K562 (cell line): Measurements from ENCODE around the gene PAFAH1B2. TPM values are rescaled to one million over a fixed set of nuclear protein-coding genes. Genes with fewer than 3 reads are reported as not detected.

Source experiments
- EP300 ChIP-seq: IDR thresholded peaks from 2 replicates; pipeline ENCODE4 v1.6.1; 2012; ENCODE audit warnings: low read length, improper control_type of control experiment
- FIP1L1 ChIP-seq: fragments of 200-400 bp; formaldehyde crosslinking; IDR thresholded peaks from 2 replicates; pipeline ENCODE4 v1.6.1; 2018; ENCODE audit warnings: mild to moderate bottlenecking, low read depth, low read length; ENCODE audit not compliant: poor library complexity, severe bottlenecking
- GABPB1 ChIP-seq: sonication (generic); formaldehyde crosslinking; IDR thresholded peaks from 2 replicates; pipeline ENCODE4 v1.8.0; 2022; ENCODE audit warnings: mild to moderate bottlenecking, missing genetic modification reagents
- HDGF ChIP-seq: fragments of 450-650 bp; IDR thresholded peaks from 2 replicates; pipeline ENCODE4 v1.6.1; 2016
- HMBOX1 ChIP-seq: sonication (generic); IDR thresholded peaks from 2 replicates; pipeline ENCODE4 v1.6.1; 2016
- MLLT1 ChIP-seq, 2 experiments: fragments of 450-650 bp; IDR thresholded peaks; 2 replicates each; pipeline ENCODE4 v1.6.1; 2016
- MTA3 ChIP-seq: fragments of 450-650 bp; formaldehyde crosslinking; IDR thresholded peaks from 2 replicates; pipeline ENCODE4 v1.6.1; 2017; ENCODE audit warnings: mild to moderate bottlenecking, borderline replicate concordance
- RAD21 ChIP-seq, 2 experiments: fragments of 250-450 bp in 1 of 2; fragments of 450-650 bp in 1 of 2; sonication (Bioruptor Pico) in 1 of 2; formaldehyde crosslinking in 1 of 2; IDR thresholded peaks in 1 of 2; conservative IDR thresholded peaks in 1 of 2; 2 replicates each; pipeline versions ENCODE4 v1.4.0 to v1.8.0; 2020 to 2022; ENCODE audit warnings: mild to moderate bottlenecking in 2 of 2, moderate library complexity in 1 of 2
- TCF3 ChIP-seq: sonication (generic); formaldehyde crosslinking; IDR thresholded peaks from 2 replicates; pipeline ENCODE4 v1.4.0; 2020; ENCODE audit warnings: mild to moderate bottlenecking, missing genetic modification reagents
- UBTF ChIP-seq, 2 experiments: IDR thresholded peaks; 2 replicates each; pipeline ENCODE4 v1.6.1; 2012; ENCODE audit warnings: improper control_type of control experiment in 2 of 2, low read depth in 2 of 2, low read length in 2 of 2, borderline replicate concordance in 1 of 2
- YY1 ChIP-seq, 3 experiments: IDR thresholded peaks; 2 replicates each; pipeline ENCODE4 v1.6.1; 2011; ENCODE audit warnings: low read length in 2 of 3, mild to moderate bottlenecking in 2 of 3, moderate library complexity in 2 of 3, borderline replicate concordance in 1 of 3, control low read depth in 1 of 3, low read depth in 1 of 3; ENCODE audit not compliant: insufficient read depth in 3 of 3, insufficient replicate concordance in 2 of 3, control insufficient read depth in 1 of 3, insufficient read length in 1 of 3; ENCODE audit errors: extremely low read depth in 1 of 3
- ZBTB7A ChIP-seq: IDR thresholded peaks from 2 replicates; pipeline ENCODE4 v1.6.1; 2011; ENCODE audit warnings: low read depth, mild to moderate bottlenecking, low read length, moderate library complexity, borderline replicate concordance; ENCODE audit not compliant: control insufficient read depth
- polyA plus RNA-seq, 8 experiments: library from polyadenylated mRNA; depleted of rRNA in 4 of 8; stranded (reverse) in 5 of 8; unstranded in 3 of 8; fragments of >200 nt; fragmentation: Nextera tagmentation in 2 of 8; fragmentation: Illumina TruSeq in 1 of 8; extraction: Ambion mirVana in 2 of 8; extraction: Trizol in 1 of 8; gene quantifications; 2 replicates each; pipeline versions ENCODE4 v1.2.1 to v1.2.3, GENCODE V29; 2011 to 2014; ENCODE audit warnings: inconsistent platforms in 1 of 8, missing spikeins in 1 of 8
- total RNA-seq, 7 experiments: library from RNA; depleted of rRNA in 6 of 7; stranded (reverse); fragments of >200 nt in 6 of 7; fragmentation: Illumina TruSeq in 2 of 7; extraction: Trizol in 2 of 7; gene quantifications; 2 replicates each; pipeline versions ENCODE4 v1.2.1 to v1.2.3, GENCODE V29; 2011 to 2021; ENCODE audit warnings: low replicate concordance in 1 of 7
- TF ChIP-seq, protein P1 (sequence below): sonication (generic); formaldehyde crosslinking; IDR thresholded peaks from 2 replicates; pipeline ENCODE4 v1.8.0; 2022; ENCODE audit warnings: missing genetic modification reagents, mild to moderate bottlenecking, moderate library complexity, borderline replicate concordance
- TF ChIP-seq, protein P2 (sequence below), 2 experiments: IDR thresholded peaks; 2 replicates each; pipeline ENCODE4 v1.6.1; 2011; ENCODE audit warnings: borderline replicate concordance in 1 of 2, control low read depth in 1 of 2, low read depth in 1 of 2, low read length in 1 of 2, mild to moderate bottlenecking in 1 of 2, mixed read lengths in 1 of 2, moderate library complexity in 1 of 2; ENCODE audit not compliant: insufficient read depth in 1 of 2, insufficient read length in 1 of 2, poor library complexity in 1 of 2, severe bottlenecking in 1 of 2; ENCODE audit errors: extremely low read depth in 1 of 2
- TF ChIP-seq, protein P3 (sequence below): fragments of 450-650 bp; IDR thresholded peaks from 2 replicates; pipeline ENCODE4 v1.6.1; 2016; ENCODE audit warnings: antibody characterized with exemption

The PAFAH1B2 gene
- total and polyA plus RNA-seq, 9 of the 15 experiments (the other 6 are each of a cell fraction or from before 2014, with no cell fraction given) = 27.8 to 94.7 (median 64.9) TPM

- TF ChIP-seq, protein P1, sequence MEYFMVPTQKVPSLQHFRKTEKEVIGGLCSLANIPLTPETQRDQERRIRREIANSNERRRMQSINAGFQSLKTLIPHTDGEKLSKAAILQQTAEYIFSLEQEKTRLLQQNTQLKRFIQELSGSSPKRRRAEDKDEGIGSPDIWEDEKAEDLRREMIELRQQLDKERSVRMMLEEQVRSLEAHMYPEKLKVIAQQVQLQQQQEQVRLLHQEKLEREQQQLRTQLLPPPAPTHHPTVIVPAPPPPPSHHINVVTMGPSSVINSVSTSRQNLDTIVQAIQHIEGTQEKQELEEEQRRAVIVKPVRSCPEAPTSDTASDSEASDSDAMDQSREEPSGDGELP = peak; percentile 37; the same call in 1 of the 2 replicates
- TF ChIP-seq, protein P2, sequence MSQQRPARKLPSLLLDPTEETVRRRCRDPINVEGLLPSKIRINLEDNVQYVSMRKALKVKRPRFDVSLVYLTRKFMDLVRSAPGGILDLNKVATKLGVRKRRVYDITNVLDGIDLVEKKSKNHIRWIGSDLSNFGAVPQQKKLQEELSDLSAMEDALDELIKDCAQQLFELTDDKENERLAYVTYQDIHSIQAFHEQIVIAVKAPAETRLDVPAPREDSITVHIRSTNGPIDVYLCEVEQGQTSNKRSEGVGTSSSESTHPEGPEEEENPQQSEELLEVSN (IDR thresholded peaks at IDR 0.05; ENCODE audit: borderline replicate concordance in 1 of 2, extremely low read depth in 1 of 2, insufficient read depth in 1 of 2, insufficient read length in 1 of 2, low read depth in 1 of 2, low read length in 1 of 2, poor library complexity in 1 of 2, severe bottlenecking in 1 of 2) = no peak
- TF ChIP-seq HMBOX1 (peak; percentile 41; the same call in 1 of the 2 replicates), EP300 (peak; percentile 10; the same call in 1 of the 2 replicates), RAD21 (CRISPR knock-in tag; conservative IDR thresholded peaks at IDR 0.05 in 1 of 2, IDR thresholded peaks at IDR 0.05 in 1 of 2) (peak; percentile 12 to 71; a peak in 3 of 4 replicates), ZBTB7A (peak; percentile 33; the same call in 1 of the 2 replicates), UBTF (IDR thresholded peaks at IDR 0.05; ENCODE audit: borderline replicate concordance in 1 of 2, low read depth in 2 of 2, low read length in 2 of 2) (peak; percentile 37 to 41; a peak in 1 of 4 replicates), MTA3 (0 out of 2 replicates have a peak, but pooled peaks have one; percentile 44), GABPB1 (CRISPR knock-in tag) (no peak), HDGF (peak; percentile 50; the same call in 1 of the 2 replicates), FIP1L1 (no peak), YY1 (IDR thresholded peaks at IDR 0.05; ENCODE audit: borderline replicate concordance in 1 of 3, control insufficient read depth in 1 of 3, extremely low read depth in 1 of 3, insufficient read depth in 3 of 3, insufficient read length in 1 of 3, insufficient replicate concordance in 2 of 3, low read depth in 1 of 3, low read length in 2 of 3) (peak in 1 of 3 experiments; percentile 32), MLLT1 (IDR thresholded peaks at IDR 0.05) (peak in 1 of 2 experiments; percentile 39; a peak in 1 of 4 replicates), TCF3 (CRISPR knock-in tag) (peak; percentile 34; the same call in 1 of the 2 replicates)
- TF ChIP-seq, protein P3, sequence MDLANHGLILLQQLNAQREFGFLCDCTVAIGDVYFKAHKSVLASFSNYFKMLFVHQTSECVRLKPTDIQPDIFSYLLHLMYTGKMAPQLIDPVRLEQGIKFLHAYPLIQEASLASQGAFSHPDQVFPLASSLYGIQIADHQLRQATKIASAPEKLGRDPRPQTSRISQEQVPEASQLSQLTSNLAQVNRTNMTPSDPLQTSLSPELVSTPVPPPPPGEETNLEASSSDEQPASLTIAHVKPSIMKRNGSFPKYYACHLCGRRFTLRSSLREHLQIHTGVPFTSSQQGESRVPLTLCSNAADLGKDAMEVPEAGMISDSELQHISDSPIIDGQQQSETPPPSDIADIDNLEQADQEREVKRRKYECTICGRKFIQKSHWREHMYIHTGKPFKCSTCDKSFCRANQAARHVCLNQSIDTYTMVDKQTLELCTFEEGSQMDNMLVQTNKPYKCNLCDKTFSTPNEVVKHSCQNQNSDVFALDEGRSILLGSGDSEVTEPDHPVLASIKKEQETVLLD = 0 out of 2 replicates have a peak, but pooled peaks have one; percentile 31
Observed at GRCh38 chr11:117096201-117096991, 47.7 kb upstream of the PAFAH1B2 start (continued).
